ENCODE measurements around the gene SLC6A11. TPM values are rescaled to one million over a fixed set of nuclear protein-coding genes. Genes with fewer than 3 reads are reported as not detected.
A peak's percentile ranks its signal among the peaks of the same experiment; 100 is the strongest.

The SLC6A11 gene
- total RNA-seq, 1 experiment from 2014 or later, result not detected

GRCh38 chr3:10781981-10782380 is 34.0 kb upstream of the SLC6A11 start:
- Histone ChIP-seq H3K9ac (ENCODE audit: low read length) (no peak overlapping the region), H3K4me1 (ENCODE audit: low read length) (no peaks in the 10 kb centered on the region), H3K36me3 (ENCODE audit: insufficient read depth, low read length) (no peaks in the 10 kb centered on the region), H3K4me3 (ENCODE audit: low read length) (no peak overlapping the region), H3K79me2 (ENCODE audit: low read length) (no peaks in the 10 kb centered on the region), H3K9me3 (ENCODE audit: low read length) (no peaks in the 10 kb centered on the region), H2AFZ (ENCODE audit: low read length) (no peak overlapping the region), H3K4me2 (ENCODE audit: low read depth, low read length, poor library complexity, severe bottlenecking) (no peak overlapping the region), H4K20me1 (ENCODE audit: insufficient read depth, low read depth, low read length) (no peaks in the 10 kb centered on the region), H3K9me2 (replicated peaks; ENCODE audit: insufficient read depth, low read length) (no peaks in the 10 kb centered on the region), H3K27ac (ENCODE audit: low read length) (no peak overlapping the region), H3K27me3 (ENCODE audit: low read length) (0 out of 2 replicates have a peak, but pooled peaks cover 3% of the 10 kb centered on the region)
- no peak for DNase-seq

GRCh38 chr3:10783360-10784351 is 32.4 kb upstream of the SLC6A11 start:
- Histone ChIP-seq H3K4me1 (ENCODE audit: low read length) (no peaks in the 10 kb centered on the region), H2AFZ (ENCODE audit: low read length) (no peak overlapping the region), H4K20me1 (ENCODE audit: insufficient read depth, low read depth, low read length) (no peaks in the 10 kb centered on the region), H3K79me2 (ENCODE audit: low read length) (no peaks in the 10 kb centered on the region), H3K4me3 (ENCODE audit: low read length) (no peak overlapping the region), H3K9me2 (replicated peaks; ENCODE audit: insufficient read depth, low read length) (no peaks in the 10 kb centered on the region), H3K9ac (ENCODE audit: low read length) (no peak overlapping the region), H3K27me3 (ENCODE audit: low read length) (0 out of 2 replicates have a peak, but pooled peaks cover 3% of the 10 kb centered on the region), H3K4me2 (ENCODE audit: low read depth, low read length, poor library complexity, severe bottlenecking) (no peak overlapping the region), H3K36me3 (ENCODE audit: insufficient read depth, low read length) (no peaks in the 10 kb centered on the region), H3K9me3 (ENCODE audit: low read length) (no peaks in the 10 kb centered on the region), H3K27ac (ENCODE audit: low read length) (no peak overlapping the region)
- DNase-seq, result peak; percentile 80

GRCh38 chr3:10786640-10787039 is 29.4 kb upstream of the SLC6A11 start:
- Histone ChIP-seq H3K27ac (ENCODE audit: low read length) (no peak overlapping the region), H3K27me3 (ENCODE audit: low read length) (0 out of 2 replicates have a peak, but pooled peaks cover 3% of the 10 kb centered on the region), H3K4me2 (ENCODE audit: low read depth, low read length, poor library complexity, severe bottlenecking) (no peak overlapping the region), H3K79me2 (ENCODE audit: low read length) (no peaks in the 10 kb centered on the region), H2AFZ (ENCODE audit: low read length) (no peak overlapping the region), H3K9me2 (replicated peaks; ENCODE audit: insufficient read depth, low read length) (no peaks in the 10 kb centered on the region), H3K9ac (ENCODE audit: low read length) (no peak overlapping the region), H4K20me1 (ENCODE audit: insufficient read depth, low read depth, low read length) (no peaks in the 10 kb centered on the region), H3K9me3 (ENCODE audit: low read length) (no peaks in the 10 kb centered on the region), H3K4me3 (ENCODE audit: low read length) (no peak overlapping the region), H3K36me3 (ENCODE audit: insufficient read depth, low read length) (no peaks in the 10 kb centered on the region), H3K4me1 (ENCODE audit: low read length) (no peaks in the 10 kb centered on the region)
- DNase-seq, result no peak

- Histone ChIP-seq H4K20me1 (ENCODE audit: insufficient read depth, low read depth, low read length) (no peaks in the 10 kb centered on the region), H3K79me2 (ENCODE audit: low read length) (no peaks in the 10 kb centered on the region), H3K27me3 (ENCODE audit: low read length) (no peaks in the 10 kb centered on the region), H3K9me3 (ENCODE audit: low read length) (no peaks in the 10 kb centered on the region), H3K4me3 (ENCODE audit: low read length) (no peak overlapping the region), H3K27ac (ENCODE audit: low read length) (no peak overlapping the region), H3K9me2 (replicated peaks; ENCODE audit: insufficient read depth, low read length) (no peaks in the 10 kb centered on the region), H3K9ac (ENCODE audit: low read length) (no peak overlapping the region), H3K4me2 (ENCODE audit: low read depth, low read length, poor library complexity, severe bottlenecking) (no peak overlapping the region), H3K36me3 (ENCODE audit: insufficient read depth, low read length) (no peaks in the 10 kb centered on the region), H3K4me1 (ENCODE audit: low read length) (no peaks in the 10 kb centered on the region), H2AFZ (ENCODE audit: low read length) (no peak overlapping the region)
- no peak for DNase-seq
Observed at GRCh38 chr3:10788451-10788850, 27.6 kb upstream of the SLC6A11 start.

- no peaks in the 10 kb centered on the region for H4K20me1 ChIP-seq (ENCODE audit: insufficient read depth, low read depth, low read length)
- DNase-seq, result no peak
- H3K27me3 ChIP-seq (ENCODE audit: low read length), result no peaks in the 10 kb centered on the region
- H2AFZ ChIP-seq (ENCODE audit: low read length), result no peak overlapping the region
- H3K4me3 ChIP-seq (ENCODE audit: low read length), result no peak overlapping the region
- H3K9ac ChIP-seq (ENCODE audit: low read length), result no peak overlapping the region
- H3K79me2 ChIP-seq (ENCODE audit: low read length), result no peaks in the 10 kb centered on the region
- no peaks in the 10 kb centered on the region for H3K9me3 ChIP-seq (ENCODE audit: low read length)
- H3K9me2 ChIP-seq (replicated peaks; ENCODE audit: insufficient read depth, low read length), result no peaks in the 10 kb centered on the region
- no peak overlapping the region for H3K27ac ChIP-seq (ENCODE audit: low read length)
- H3K4me1 ChIP-seq (ENCODE audit: low read length), result no peaks in the 10 kb centered on the region
- no peak overlapping the region for H3K4me2 ChIP-seq (ENCODE audit: low read depth, low read length, poor library complexity, severe bottlenecking)
- H3K36me3 ChIP-seq (ENCODE audit: insufficient read depth, low read length), result no peaks in the 10 kb centered on the region
Observed at GRCh38 chr3:10790713-10791112, 25.3 kb upstream of the SLC6A11 start.

GRCh38 chr3:10792208-10792607 is 23.8 kb upstream of the SLC6A11 start:
- Histone ChIP-seq H3K9me3 (ENCODE audit: low read length) (no peaks in the 10 kb centered on the region), H3K27ac (ENCODE audit: low read length) (no peak overlapping the region), H2AFZ (ENCODE audit: low read length) (no peak overlapping the region), H3K27me3 (ENCODE audit: low read length) (no peaks in the 10 kb centered on the region), H3K4me1 (ENCODE audit: low read length) (no peaks in the 10 kb centered on the region), H3K36me3 (ENCODE audit: insufficient read depth, low read length) (no peaks in the 10 kb centered on the region), H4K20me1 (ENCODE audit: insufficient read depth, low read depth, low read length) (no peaks in the 10 kb centered on the region), H3K4me3 (ENCODE audit: low read length) (no peak overlapping the region), H3K79me2 (ENCODE audit: low read length) (no peaks in the 10 kb centered on the region), H3K9ac (ENCODE audit: low read length) (no peak overlapping the region), H3K9me2 (replicated peaks; ENCODE audit: insufficient read depth, low read length) (no peaks in the 10 kb centered on the region), H3K4me2 (ENCODE audit: low read depth, low read length, poor library complexity, severe bottlenecking) (no peak overlapping the region)
- no peak for DNase-seq

- no peaks in the 10 kb centered on the region for H4K20me1 ChIP-seq (ENCODE audit: insufficient read depth, low read depth, low read length)
- H3K79me2 ChIP-seq (ENCODE audit: low read length), result no peaks in the 10 kb centered on the region
- H3K36me3 ChIP-seq (ENCODE audit: insufficient read depth, low read length), result no peaks in the 10 kb centered on the region
- no peak overlapping the region for H3K4me2 ChIP-seq (ENCODE audit: low read depth, low read length, poor library complexity, severe bottlenecking)
- no peak overlapping the region for H3K9ac ChIP-seq (ENCODE audit: low read length)
- H3K4me1 ChIP-seq (ENCODE audit: low read length), result no peaks in the 10 kb centered on the region
- no peak overlapping the region for H3K4me3 ChIP-seq (ENCODE audit: low read length)
- no peaks in the 10 kb centered on the region for H3K9me2 ChIP-seq (replicated peaks; ENCODE audit: insufficient read depth, low read length)
- H3K27me3 ChIP-seq (ENCODE audit: low read length), result no peaks in the 10 kb centered on the region
- H3K9me3 ChIP-seq (ENCODE audit: low read length), result no peaks in the 10 kb centered on the region
- DNase-seq, result no peak
- H3K27ac ChIP-seq (ENCODE audit: low read length), result no peak overlapping the region
- no peak overlapping the region for H2AFZ ChIP-seq (ENCODE audit: low read length)
Observed at GRCh38 chr3:10798600-10799367, 17.2 kb upstream of the SLC6A11 start.

- Histone ChIP-seq H3K27ac (ENCODE audit: low read length) (no peak overlapping the region), H3K36me3 (ENCODE audit: insufficient read depth, low read length) (no peaks in the 10 kb centered on the region), H3K9me3 (ENCODE audit: low read length) (no peaks in the 10 kb centered on the region), H2AFZ (ENCODE audit: low read length) (no peak overlapping the region), H3K4me3 (ENCODE audit: low read length) (no peak overlapping the region), H3K79me2 (ENCODE audit: low read length) (no peaks in the 10 kb centered on the region), H3K9ac (ENCODE audit: low read length) (no peak overlapping the region), H3K4me2 (ENCODE audit: low read depth, low read length, poor library complexity, severe bottlenecking) (no peak overlapping the region), H3K9me2 (replicated peaks; ENCODE audit: insufficient read depth, low read length) (no peaks in the 10 kb centered on the region), H3K4me1 (ENCODE audit: low read length) (no peaks in the 10 kb centered on the region), H4K20me1 (ENCODE audit: insufficient read depth, low read depth, low read length) (no peaks in the 10 kb centered on the region), H3K27me3 (ENCODE audit: low read length) (no peaks in the 10 kb centered on the region)
- no peak for DNase-seq
Observed at GRCh38 chr3:10804183-10804648, 11.8 kb upstream of the SLC6A11 start.

Measured in Karpas-422 (cell line).